Measurements from ENCODE around the gene LEMD2.

Gene LEMD2

GRCh38 chr6:33764036-33764435 lies 24.9 kb downstream of the LEMD2 start:
- Mint-ChIP-seq H3K4me1 (ENCODE audit: low read depth) (peaks cover 5% of the 10 kb centered on the region), H3K36me3 (no peaks in the 10 kb centered on the region), H3K4me3 (no peak overlapping the region), H3K27me3 (no peaks in the 10 kb centered on the region), H3K9me3 (ENCODE audit: low read depth) (no peaks in the 10 kb centered on the region), H3K27ac (no peak overlapping the region)

- H3K27ac Mint-ChIP-seq, result no peak overlapping the region
- no peaks in the 10 kb centered on the region for H3K27me3 Mint-ChIP-seq
- H3K4me3 Mint-ChIP-seq, result no peak overlapping the region
- H3K9me3 Mint-ChIP-seq (ENCODE audit: low read depth), result no peaks in the 10 kb centered on the region
- H3K36me3 Mint-ChIP-seq, result no peaks in the 10 kb centered on the region
- peaks cover 5% of the 10 kb centered on the region for H3K4me1 Mint-ChIP-seq (ENCODE audit: low read depth)
Measured at GRCh38 chr6:33763483-33763882, 25.4 kb downstream of the LEMD2 start.

- Mint-ChIP-seq H3K27ac (no peak overlapping the region), H3K4me3 (no peak overlapping the region), H3K4me1 (ENCODE audit: low read depth) (peaks cover 4% of the 10 kb centered on the region), H3K27me3 (no peaks in the 10 kb centered on the region), H3K9me3 (ENCODE audit: low read depth) (no peaks in the 10 kb centered on the region), H3K36me3 (no peaks in the 10 kb centered on the region)
Measured at GRCh38 chr6:33762713-33763112, 26.2 kb downstream of the LEMD2 start.

- Mint-ChIP-seq H3K27me3 (no peaks in the 10 kb centered on the region), H3K36me3 (no peaks in the 10 kb centered on the region), H3K4me1 (ENCODE audit: low read depth) (peaks cover 4% of the 10 kb centered on the region), H3K27ac (no peak overlapping the region), H3K9me3 (ENCODE audit: low read depth) (no peaks in the 10 kb centered on the region), H3K4me3 (no peak overlapping the region)
Measured at GRCh38 chr6:33761922-33762629, 26.9 kb downstream of the LEMD2 start.

GRCh38 chr6:33761581-33761921 lies 27.4 kb downstream of the LEMD2 start:
- H3K27me3 Mint-ChIP-seq, result no peaks in the 10 kb centered on the region
- no peaks in the 10 kb centered on the region for H3K36me3 Mint-ChIP-seq
- H3K4me3 Mint-ChIP-seq, result no peak overlapping the region
- no peaks in the 10 kb centered on the region for H3K9me3 Mint-ChIP-seq (ENCODE audit: low read depth)
- H3K27ac Mint-ChIP-seq, result no peak overlapping the region
- H3K4me1 Mint-ChIP-seq (ENCODE audit: low read depth), result peaks cover 4% of the 10 kb centered on the region

- H3K4me3 Mint-ChIP-seq, result no peak overlapping the region
- no peak overlapping the region for H3K27ac Mint-ChIP-seq
- no peaks in the 10 kb centered on the region for H3K9me3 Mint-ChIP-seq (ENCODE audit: low read depth)
- peaks cover 4% of the 10 kb centered on the region for H3K4me1 Mint-ChIP-seq (ENCODE audit: low read depth)
- no peaks in the 10 kb centered on the region for H3K27me3 Mint-ChIP-seq
- H3K36me3 Mint-ChIP-seq, result no peaks in the 10 kb centered on the region
Measured at GRCh38 chr6:33759887-33760629, 28.9 kb downstream of the LEMD2 start.

- Mint-ChIP-seq H3K4me3 (no peak overlapping the region), H3K27ac (no peak overlapping the region), H3K27me3 (no peaks in the 10 kb centered on the region), H3K36me3 (no peaks in the 10 kb centered on the region), H3K4me1 (ENCODE audit: low read depth) (peaks cover 4% of the 10 kb centered on the region), H3K9me3 (ENCODE audit: low read depth) (no peaks in the 10 kb centered on the region)
Measured at GRCh38 chr6:33758815-33759216, 30.1 kb downstream of the LEMD2 start.

GRCh38 chr6:33757906-33758305 lies 31.0 kb downstream of the LEMD2 start:
- Mint-ChIP-seq H3K27ac (no peak overlapping the region), H3K27me3 (no peaks in the 10 kb centered on the region), H3K4me1 (ENCODE audit: low read depth) (peaks cover 4% of the 10 kb centered on the region), H3K4me3 (no peak overlapping the region), H3K9me3 (ENCODE audit: low read depth) (no peaks in the 10 kb centered on the region), H3K36me3 (no peaks in the 10 kb centered on the region)

GRCh38 chr6:33757113-33757512 lies 31.8 kb downstream of the LEMD2 start:
- H3K36me3 Mint-ChIP-seq, result no peaks in the 10 kb centered on the region
- no peaks in the 10 kb centered on the region for H3K27me3 Mint-ChIP-seq
- H3K27ac Mint-ChIP-seq, result no peak overlapping the region
- no peak overlapping the region for H3K4me3 Mint-ChIP-seq
- H3K9me3 Mint-ChIP-seq (ENCODE audit: low read depth), result no peaks in the 10 kb centered on the region
- H3K4me1 Mint-ChIP-seq (ENCODE audit: low read depth), result peaks cover 4% of the 10 kb centered on the region

GRCh38 chr6:33756211-33756954 lies 32.5 kb downstream of the LEMD2 start:
- Mint-ChIP-seq H3K9me3 (ENCODE audit: low read depth) (no peaks in the 10 kb centered on the region), H3K36me3 (no peaks in the 10 kb centered on the region), H3K4me1 (ENCODE audit: low read depth) (peaks cover 4% of the 10 kb centered on the region), H3K4me3 (no peak overlapping the region), H3K27ac (no peak overlapping the region), H3K27me3 (no peaks in the 10 kb centered on the region)

- no peak overlapping the region for H3K27ac Mint-ChIP-seq
Measured at GRCh38 chr6:33755070-33755869, 33.7 kb downstream of the LEMD2 start.

GRCh38 chr6:33754222-33754621 lies 34.7 kb downstream of the LEMD2 start:
- H3K4me3 Mint-ChIP-seq, result no peak overlapping the region
- no peaks in the 10 kb centered on the region for H3K27me3 Mint-ChIP-seq
- no peaks in the 10 kb centered on the region for H3K4me1 Mint-ChIP-seq (ENCODE audit: low read depth)
- no peaks in the 10 kb centered on the region for H3K36me3 Mint-ChIP-seq
- no peaks in the 10 kb centered on the region for H3K9me3 Mint-ChIP-seq (ENCODE audit: low read depth)
- H3K27ac Mint-ChIP-seq, result no peak overlapping the region

More at GRCh38 chr6:33755070-33755869, 33.7 kb downstream of the LEMD2 start:
- H3K9me3 Mint-ChIP-seq (ENCODE audit: low read depth), result no peaks in the 10 kb centered on the region
- no peaks in the 10 kb centered on the region for H3K36me3 Mint-ChIP-seq
- H3K4me3 Mint-ChIP-seq, result no peak overlapping the region
- no peaks in the 10 kb centered on the region for H3K4me1 Mint-ChIP-seq (ENCODE audit: low read depth)
- H3K27me3 Mint-ChIP-seq, result no peaks in the 10 kb centered on the region

- no peaks in the 10 kb centered on the region for H3K36me3 Mint-ChIP-seq
Measured at GRCh38 chr6:33752646-33753015, 36.3 kb downstream of the LEMD2 start.

GRCh38 chr6:33751771-33752645 lies 36.9 kb downstream of the LEMD2 start:
- no peak overlapping the region for H3K27ac Mint-ChIP-seq
- H3K9me3 Mint-ChIP-seq (ENCODE audit: low read depth), result no peaks in the 10 kb centered on the region
- H3K4me1 Mint-ChIP-seq (ENCODE audit: low read depth), result no peaks in the 10 kb centered on the region
- H3K27me3 Mint-ChIP-seq, result no peaks in the 10 kb centered on the region
- H3K4me3 Mint-ChIP-seq, result no peak overlapping the region
- no peaks in the 10 kb centered on the region for H3K36me3 Mint-ChIP-seq

More at GRCh38 chr6:33752646-33753015, 36.3 kb downstream of the LEMD2 start:
- Mint-ChIP-seq H3K27ac (no peak overlapping the region), H3K4me3 (no peak overlapping the region), H3K4me1 (ENCODE audit: low read depth) (no peaks in the 10 kb centered on the region), H3K27me3 (no peaks in the 10 kb centered on the region), H3K9me3 (ENCODE audit: low read depth) (no peaks in the 10 kb centered on the region)

Data from activated naive CD8-positive, alpha-beta T cell (primary cell).